IPS-NIHi7 (cell line): ENCODE data around the gene RPS23.
"Not testable (repeated sequence)": the region's sequence is repeated elsewhere in the genome, so short reads cannot be mapped to it uniquely, and the experiment has no call there.

Source experiments
- DNase-seq: peaks from one replicate; pipeline ENCODE4 v3.0.0; 2012; ENCODE audit warnings: mixed read lengths; ENCODE audit errors: extremely low spot score

The RPS23 gene

DNA sequence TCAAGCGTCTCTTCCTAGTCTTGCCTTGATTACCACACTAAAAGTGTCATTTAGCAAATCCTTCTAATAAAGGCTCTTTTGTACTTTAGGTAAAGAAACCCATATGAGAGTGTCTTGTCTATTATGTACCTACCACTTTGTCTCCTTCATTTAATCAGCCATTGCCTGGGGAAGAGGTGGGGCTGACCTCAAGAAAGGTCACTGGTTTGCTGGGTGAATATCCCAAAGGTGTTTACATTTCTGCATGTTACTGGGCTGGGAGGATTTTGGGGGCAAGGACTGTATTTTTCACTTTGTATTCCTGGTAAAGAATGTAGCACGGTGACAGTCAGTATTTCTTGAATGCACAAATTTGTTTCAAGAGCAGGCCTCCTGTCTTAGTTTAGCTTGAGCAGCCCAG lies 11.9 kb upstream of the RPS23 start:
- no peak for DNase-seq

DNA sequence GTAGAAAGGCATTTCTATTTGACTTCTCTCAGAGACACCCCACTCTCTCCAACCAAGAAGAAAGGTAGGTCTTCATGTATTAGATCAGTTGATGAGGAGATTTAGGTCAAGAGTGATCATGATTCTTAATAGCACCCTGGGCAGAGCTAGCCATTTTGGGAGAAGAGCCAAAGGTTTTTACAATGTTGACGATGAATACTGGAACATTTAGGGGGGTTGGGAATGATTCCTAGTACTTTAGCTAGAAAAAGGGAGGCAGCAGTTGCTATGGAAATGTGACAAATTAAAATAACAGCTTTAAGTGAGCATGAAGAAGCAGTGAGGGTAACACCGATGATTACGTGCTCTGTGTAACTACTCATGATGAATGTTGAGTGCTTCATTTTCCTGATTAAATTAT lies 9.5 kb upstream of the RPS23 start:
- no peak for DNase-seq

DNA sequence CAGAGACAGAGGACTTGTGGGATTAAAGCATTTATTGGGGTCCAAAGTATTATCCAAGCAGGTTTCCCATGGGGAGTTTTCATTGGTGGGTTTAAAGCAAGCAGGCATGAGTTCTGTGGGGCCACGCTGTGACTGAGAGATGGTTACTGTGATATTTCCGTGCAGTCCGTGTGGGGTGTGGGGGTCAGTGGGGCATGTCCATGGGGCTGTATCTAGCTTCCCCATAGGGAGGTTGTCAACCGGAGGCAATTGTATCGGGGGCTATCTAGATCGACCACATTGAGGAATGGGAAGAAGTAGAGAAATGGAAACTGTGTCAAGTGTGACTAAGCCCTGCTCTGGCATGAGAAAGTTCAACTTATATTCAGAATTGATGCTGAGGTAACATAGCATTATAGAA lies 7.1 kb upstream of the RPS23 start:
- no peak for DNase-seq

DNA sequence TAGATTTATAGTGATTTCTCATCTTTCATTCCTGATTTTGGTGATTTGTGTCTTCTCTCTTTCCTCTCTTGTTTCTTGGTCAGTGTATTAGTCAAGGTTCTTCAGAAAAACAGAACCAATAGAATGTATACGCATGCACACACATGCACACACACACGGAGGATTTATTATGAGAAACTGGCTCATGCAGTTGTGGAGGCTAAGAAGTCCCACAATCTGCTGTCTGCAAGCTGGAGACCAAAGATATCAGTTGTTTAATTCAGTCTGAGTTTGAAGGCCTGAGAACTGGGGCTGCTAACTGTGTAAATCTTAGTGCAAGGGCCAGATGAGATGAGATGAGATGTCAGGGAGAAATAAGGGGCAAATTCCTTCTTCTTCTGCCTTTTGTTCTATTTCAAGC lies 5.7 kb upstream of the RPS23 start:
- DNase-seq = no peak

DNA sequence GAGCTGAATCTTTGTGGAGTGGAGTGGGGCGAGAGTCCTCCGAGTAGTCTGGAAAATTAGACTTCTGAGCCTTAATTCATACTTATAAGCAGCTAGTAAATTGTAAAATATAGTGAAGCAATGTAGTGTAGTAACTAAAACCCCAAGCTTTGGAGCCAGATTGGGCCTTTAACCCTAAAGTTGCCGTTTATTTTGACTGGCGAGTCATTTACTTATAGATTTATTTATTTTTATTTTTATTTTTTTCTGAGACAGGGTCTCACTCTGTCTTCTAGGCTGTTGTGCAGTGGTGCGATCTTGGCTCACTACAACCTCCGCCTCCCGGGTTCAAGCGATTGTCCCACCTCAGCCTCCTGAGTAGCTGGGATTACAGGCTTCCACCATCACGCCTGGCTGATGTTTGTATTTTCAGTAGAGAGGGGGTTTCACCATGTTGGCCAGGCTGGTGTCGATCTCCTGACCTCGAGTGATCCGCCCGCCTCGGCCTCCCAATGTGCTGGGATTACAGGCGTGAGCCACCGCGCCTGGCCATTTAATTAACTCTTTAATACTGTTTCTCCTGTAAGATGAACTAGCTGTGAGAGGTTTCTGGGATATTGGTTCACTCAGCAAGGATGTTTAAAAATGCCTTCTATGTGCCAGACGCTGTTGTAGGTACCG lies 687 bp upstream of the RPS23 start:
- no peak for DNase-seq

DNA sequence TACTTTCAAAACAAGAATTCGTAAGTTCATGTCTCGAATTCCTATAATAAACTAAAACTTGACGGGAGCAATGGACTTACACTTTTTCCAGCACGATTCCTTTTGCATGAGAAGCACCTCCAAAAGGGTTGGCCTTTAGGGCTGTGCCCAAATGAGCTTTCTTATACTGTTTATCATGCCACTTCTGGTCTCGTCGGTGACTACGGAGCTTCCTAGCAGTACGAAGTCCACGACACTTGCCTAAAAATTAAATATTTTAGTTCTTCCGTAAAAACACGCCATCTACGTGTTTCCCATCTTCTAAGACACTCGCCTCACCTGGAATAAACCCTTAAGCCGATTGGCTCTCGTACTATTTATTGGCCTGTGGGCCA lies 554 bp downstream of the RPS23 start:
- DNase-seq = no peak

DNA sequence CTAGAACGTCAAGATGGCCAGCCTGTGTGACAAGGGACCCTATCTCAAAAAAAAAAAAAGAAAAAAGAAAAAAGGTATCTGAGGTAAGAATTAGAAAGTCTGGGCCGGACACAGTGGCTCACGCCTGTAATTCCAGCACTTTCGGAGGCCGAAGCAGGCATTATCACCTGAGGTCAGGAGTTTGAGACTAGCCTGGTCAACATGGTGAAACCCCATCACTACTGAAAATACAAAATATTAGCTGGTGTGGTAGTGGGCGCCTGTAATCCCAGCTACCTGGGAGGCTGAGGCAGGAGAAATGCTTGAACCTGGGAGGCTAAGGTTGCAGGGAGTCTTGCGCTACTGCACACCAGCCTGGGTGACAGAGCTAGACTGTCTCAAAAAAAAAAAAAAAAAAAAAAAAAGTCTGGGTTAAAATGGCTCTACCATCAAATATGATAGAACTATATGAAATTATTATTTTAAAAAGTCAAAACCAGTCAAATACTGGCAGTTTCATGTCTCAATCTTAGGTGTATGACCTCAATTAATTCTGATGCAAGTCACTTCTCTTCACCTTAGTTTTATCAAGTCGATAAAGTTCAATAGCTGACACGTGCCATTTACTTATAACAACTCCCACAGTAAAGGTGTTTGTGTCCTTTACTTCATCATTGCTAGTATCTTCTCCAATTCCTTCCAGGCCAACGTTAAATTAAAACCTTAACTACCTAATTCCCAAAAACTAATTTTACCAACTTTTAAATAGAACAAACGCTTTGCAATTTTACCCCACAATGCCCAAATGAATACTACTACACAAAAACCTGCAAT lies 1.1 kb downstream of the RPS23 start:
- no peak for DNase-seq

DNA sequence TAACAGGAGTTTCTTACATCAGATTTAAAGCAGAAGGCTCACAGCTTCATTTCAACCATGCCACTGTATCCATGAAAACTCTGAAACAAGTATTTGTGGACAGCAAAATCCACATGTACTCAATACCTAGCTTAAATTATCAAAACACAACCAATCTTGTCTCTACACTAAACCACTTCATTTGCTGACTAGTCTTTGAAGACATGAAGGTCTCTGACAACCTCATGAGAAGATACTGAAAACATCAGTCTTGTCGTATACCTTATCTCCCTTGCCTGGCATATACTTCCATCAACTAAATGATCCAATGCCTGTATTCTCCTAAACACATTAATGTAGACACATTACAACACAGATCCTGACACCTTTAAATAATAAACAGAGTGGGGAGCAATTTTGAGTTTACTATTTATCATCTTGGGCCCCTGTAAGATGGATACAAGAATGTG lies 2.9 kb downstream of the RPS23 start:
- no peak for DNase-seq

DNA sequence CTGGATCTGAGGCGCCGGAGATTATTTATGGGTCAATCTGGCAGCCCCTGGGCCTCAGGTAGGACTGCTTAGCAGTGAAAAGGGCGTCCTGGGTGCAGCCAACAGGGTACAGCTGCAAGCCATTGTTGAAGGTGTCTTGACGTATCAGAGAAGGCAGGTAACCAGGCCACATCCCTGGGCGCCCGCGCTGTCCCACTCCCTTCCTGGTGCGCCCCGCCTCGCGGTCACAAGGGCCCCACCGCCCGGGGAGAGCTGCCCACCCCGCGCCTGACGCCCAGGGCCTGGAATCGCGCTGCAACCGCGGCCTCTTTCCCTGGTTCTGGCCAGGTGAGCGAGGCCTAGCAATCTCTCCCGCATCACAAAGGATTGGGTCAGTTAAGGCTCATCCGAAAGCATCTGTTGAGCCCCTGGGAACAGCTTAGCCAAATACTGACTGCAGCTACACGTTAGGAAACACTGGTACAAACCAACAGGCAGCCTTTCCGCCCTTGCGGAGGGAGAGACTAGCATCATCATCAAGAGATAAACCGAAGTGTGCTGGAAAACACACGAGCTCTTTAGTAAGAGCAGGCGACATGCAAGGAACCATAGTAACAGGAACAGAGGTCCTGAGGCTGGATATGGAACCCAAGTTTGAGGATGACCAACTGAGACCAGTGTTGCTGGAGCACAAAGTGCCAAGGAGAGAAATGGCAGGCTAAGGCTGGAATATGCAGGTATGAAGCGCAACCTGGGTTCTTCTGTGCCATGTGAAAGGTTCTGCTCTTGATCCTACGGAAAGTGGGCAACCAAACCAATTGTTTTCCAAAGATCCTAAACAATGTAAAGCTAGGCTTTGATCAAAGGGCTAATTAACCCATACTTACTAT lies 3.6 kb downstream of the RPS23 start:
- peak; percentile 52 for DNase-seq

DNA sequence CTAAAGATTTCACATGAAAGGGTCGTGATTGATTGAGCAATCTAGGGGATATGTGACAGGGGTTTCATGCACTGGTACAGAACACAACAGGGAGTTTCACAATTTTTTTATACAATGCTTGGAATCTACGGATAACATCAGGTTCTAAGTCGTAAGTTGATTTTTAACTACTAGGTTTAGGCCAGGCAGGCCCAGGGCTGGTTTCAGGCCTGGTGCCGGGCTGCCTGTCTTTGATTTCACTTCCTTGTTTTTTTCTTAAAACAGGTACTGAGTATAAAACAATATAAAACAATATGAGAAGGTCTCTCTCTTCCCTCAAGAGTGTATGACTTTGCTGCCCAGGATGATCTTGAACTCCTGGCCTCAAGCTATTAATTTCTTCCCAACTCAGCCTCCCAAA lies 4.7 kb downstream of the RPS23 start:
- DNase-seq = not testable (repeated sequence)

DNA sequence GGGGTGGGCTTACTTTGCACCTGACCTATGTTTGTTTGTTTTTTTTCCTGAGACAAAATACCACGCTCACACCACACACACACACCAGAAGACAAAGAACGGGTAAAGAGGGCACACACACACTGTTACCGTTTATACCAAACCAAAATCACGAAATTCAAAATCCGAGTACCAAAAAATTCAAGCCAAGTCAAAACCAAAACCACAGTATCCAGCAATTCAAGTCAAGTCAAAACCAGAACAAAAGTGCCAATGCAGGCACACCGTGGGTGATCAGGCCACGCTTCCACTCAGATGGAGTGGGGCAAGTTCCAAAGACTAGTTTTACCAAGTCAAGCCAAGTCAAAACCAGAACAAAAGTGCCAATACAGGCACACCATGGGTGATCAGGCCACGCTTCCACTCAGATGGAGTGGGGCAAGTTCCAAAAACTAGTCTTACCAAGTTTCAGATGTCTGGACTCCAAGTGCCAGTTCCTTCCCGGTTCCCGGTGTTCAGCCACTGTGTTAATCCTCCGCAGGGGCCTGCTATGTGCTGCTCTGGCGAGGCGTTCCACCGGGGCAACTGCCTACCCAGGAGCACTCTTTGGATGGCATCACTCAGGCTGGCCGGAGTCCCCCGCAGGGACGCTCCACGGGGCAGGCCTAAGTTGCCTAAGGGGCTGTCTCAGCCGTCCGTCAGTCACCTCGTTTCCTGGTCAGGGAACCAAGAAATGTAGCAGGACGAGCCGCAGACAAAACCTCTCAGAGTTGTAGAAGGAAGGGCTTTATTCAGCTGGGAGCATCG lies 5.4 kb downstream of the RPS23 start:
- DNase-seq = not testable (repeated sequence)

DNA sequence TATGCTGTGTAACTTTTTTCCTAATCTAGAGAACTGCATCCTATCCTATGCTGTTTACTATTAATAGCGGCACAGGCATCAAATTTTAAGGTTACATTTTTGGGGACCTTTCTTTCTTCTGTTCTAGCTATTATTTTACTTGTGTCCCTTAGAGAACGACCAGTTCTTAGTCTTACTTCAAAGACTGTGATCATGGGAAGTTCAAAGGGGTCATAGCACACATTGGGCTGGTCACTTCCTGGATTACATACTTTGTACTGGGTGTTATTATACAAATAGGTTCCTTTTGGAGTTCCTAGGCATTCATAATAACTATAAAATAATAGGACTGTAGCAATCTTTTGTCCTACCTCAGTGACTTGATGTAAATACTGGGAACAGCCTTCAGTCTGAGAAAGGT lies 8.8 kb downstream of the RPS23 start:
- not testable (repeated sequence) for DNase-seq

DNA sequence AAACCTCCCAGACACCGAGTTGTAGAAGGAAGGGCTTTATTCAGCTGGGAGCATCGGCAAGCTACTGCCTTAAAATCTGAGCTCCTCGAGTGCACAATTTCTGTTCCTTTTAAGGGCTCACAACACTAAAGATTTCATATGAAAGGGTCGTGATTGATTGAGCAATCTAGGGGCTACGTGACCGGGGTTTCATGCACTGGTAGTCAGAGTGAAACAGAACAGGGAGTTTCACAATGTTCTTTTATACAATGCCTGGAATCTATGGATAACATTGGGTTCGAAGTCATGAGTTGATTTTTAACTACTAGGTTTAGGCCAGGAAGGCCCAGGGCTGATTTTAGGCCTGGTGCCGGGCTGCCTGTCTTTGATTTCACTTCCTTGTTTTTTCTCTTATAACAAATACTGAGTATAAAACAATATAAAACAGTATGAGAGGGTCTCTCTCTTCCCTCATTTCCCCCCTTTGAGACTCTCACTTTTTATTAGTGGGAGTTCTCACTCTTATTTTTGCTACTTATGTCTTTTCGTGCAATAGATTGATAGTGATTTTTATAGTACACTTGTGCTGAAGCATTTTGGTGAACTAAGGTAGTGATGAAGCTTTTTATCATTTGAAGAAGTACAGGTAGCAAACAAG lies 10.7 kb downstream of the RPS23 start:
- not testable (repeated sequence) for DNase-seq

DNA sequence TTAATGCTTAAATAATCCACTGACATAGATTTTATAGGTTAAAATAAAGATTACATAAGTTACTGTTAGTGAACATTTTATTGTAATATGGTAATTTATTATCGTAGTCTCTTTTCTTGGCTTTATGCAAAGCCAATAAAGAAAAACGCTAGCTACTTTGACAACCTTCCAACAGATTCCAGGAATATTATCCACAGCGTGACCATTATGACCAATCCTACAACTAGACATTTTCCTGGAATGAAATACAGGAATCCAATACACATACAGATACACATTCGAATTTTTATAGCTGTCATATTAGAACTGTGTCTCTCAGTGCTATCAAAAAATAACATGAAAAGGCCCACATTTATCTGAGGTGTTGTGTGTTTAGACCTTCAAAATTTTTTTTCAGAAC lies 13.1 kb downstream of the RPS23 start:
- no peak for DNase-seq

DNA sequence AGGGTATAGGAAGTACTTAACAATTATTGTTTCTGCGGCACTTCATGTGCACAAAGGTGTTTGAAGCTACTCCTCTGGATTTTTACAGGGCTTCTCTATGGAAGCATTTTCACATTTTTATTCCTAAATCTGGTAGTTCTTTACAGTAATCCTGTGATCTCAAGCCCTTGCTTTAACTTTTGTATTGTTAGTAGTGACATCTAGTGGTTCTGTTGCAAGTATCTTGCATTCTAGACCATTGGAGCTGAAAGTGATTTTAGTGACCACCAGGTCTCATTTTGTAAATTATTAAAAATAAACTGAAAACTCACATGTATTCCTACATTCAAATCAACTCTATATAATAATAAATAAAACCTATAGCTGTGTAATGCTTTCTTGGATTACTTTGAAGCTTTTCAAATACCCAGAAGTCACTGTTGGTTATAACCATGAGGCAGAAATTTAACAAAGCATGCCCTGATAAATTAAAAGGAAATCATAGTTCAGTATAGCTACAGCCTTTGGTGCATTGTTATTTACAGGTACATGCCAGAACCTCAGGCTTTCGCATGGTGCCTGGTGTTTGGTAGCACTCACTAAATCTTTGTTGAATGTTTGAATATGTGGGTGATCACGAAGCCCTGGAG lies 18.9 kb downstream of the RPS23 start:
- no peak for DNase-seq

DNA sequence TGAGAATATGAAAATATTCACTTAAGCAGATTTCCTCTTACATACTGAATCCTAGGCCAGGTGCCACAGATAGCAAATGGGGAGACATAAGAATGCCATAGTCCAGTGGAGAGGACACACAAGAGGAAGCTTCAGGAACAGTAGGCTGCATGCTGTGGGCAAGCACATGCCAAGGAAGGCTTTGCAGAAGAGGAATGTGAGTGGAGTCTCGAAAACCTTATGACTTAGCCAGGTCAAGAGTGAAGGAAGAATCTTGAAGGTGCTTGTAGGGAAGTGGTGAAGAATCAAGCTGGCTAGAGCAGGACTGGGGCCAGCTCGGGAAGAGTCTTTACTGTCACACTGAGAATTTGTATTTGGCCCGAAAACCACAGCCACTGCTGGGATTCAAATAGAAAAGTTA lies 20.4 kb downstream of the RPS23 start:
- no peak for DNase-seq

DNA sequence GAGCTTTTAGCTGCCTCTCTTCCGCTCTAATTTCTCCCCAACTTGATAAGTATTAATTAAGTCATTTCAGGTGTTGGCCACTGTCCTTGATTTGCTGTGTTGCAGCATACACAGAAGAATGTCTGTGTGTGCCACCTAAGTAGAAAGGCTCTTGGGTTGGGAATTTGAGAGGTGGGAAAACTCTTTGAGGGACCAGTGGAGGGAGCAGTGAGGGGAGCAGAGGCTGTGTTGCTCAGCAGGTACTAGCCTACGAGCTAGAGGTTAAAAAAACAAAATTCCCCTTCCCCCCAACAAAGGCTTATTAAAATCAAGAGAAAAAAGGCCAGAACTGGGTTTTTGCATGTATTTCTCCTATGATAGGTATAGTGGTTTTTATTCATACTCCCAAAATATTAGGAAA lies 20.9 kb downstream of the RPS23 start:
- DNase-seq = no peak

DNA sequence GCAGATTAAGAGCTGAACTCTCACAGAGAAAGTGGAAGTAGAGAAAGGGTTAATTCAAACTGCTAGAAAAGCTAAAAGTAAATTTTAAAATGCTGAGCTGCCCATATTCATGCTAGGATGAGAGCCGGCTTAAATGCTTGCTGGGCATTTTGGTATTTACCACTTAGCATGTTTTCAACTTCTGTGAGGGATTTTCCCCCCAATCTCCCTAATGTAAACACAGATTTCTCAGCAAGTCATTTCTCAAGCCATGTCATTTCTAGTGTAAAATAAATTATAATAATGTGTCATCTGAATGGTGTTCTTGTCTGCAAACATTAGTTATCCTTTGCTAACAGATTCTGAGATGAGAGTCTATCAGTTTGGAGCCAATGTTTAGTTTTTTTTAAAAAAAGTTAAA lies 22.3 kb downstream of the RPS23 start:
- DNase-seq = no peak

DNA sequence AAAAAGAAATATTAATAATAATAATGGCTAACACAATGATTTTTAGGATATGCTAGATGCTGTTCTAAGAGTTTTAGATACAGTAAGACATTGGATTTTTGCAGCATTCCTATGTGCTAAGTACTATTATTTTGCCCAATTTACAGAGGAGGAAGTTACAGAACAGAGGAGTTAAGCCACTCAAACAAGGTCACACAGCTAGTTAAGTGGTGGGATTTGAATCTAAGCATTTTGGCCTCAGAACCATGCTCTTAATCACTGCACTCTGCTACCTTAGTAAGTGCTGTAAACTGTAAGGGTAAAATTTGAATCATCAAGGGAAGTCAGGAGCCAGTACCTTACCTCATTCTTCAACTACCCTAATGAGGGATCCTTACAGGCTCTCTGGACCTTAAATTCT lies 25.4 kb downstream of the RPS23 start:
- no peak for DNase-seq

DNA sequence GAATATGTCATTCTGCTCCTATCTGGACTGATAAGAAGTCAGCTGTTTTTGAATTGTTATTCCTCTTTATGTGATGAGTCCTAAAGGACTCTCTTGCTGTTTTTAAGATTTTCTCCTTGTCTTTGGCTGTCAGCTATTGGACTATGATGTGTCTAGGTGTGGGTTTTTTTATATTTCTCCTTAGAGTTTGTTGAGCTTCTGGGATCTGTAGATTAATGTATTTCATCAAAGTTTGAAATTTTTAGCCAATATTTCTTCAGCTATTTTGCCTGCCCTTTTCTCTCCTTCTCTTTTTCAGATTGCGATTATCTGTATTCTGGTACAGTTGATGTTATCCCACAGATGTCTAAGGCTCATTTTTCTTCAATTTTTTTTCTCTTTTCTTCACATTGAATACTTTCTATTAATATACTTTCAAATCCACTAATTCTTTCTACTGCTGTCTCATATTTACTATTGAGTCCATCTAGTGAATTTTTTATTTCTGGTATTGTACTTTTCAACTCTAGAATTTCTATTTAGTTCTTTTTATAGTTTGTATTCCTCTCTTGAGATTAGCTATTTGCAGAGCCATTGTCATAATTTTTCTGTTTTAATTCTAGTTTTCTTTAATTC lies 31.1 kb downstream of the RPS23 start:
- DNase-seq = no peak
